Posterior vena cava (tissue), 2 donors: ENCODE measurements around the gene CBX8. TPM values are rescaled to one million over a fixed set of nuclear protein-coding genes. Genes with fewer than 3 reads are reported as not detected.
"Not testable (repeated sequence)": the region's sequence is repeated elsewhere in the genome, so short reads cannot be mapped to it uniquely, and the experiment has no call there.

ENCODE experiments used
- DNase-seq: peaks from one replicate; pipeline ENCODE4 v3.0.0-alpha.2; 2020; ENCODE audit warnings: low spot score
- intact Hi-C, 2 donors: fragments of 100-400 bp; cut with DNase I; formaldehyde crosslinking; loops; one replicate each; pipeline versions ENCODE4 v1.14.1 to v1.14.2; 2022 to 2023
- total RNA-seq, 2 donors: library from RNA; stranded (reverse); fragmentation: NEBNext Ultra II Directional; extraction: Animal tissue kit (Norgen Biotek cat#: 25700); gene quantifications; one replicate each; pipeline ENCODE4 v1.2.1, GENCODE V29; 2021
- donor health status: DM: yes; HTN: yes; CAD: no.
- donor health status: DM: yes; HTN: yes; CAD: no.

CBX8 gene
- total RNA-seq, 2 donors from 2014 or later = 4.4 to 5.1 TPM

GRCh38 chr17:79776376-79777119, 20.3 kb downstream of the CBX8 start:
- intact Hi-C loops = no loop called here
- DNase-seq = no peak

GRCh38 chr17:79775632-79776031, 21.2 kb downstream of the CBX8 start:
- intact Hi-C loops = no loop called here
- DNase-seq = peak; percentile 49

GRCh38 chr17:79774561-79774975, 22.3 kb downstream of the CBX8 start:
- DNase-seq = peak; percentile 68
- intact Hi-C loops = loop anchor here in 1 of 2 donors (1.0 kb wide), 1 partner anchor 27 kb away; no protein-coding TSS in a partner anchor

DNA sequence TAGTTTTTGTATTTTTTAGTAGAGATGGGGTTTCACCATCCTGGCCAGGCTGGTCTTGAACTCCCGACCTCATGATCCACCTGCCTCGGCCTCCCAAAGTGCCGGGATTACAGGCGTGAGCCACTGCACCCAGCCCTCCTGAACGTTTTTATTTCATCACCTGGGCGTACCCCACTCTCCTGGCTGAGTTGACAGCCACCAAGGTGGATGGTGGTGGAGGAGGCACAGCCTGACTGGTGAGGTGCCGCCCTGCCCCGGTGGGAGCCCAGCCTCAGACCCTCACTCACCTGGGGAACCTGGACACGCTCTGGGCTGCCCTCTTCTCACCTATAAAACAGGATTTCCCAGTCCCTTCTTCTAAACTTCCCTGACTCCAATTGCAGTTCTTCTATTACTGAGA, 24.2 kb downstream of the CBX8 start:
- intact Hi-C loops = not testable (repeated sequence)

GRCh38 chr17:79771276-79771675, 25.6 kb downstream of the CBX8 start:
- intact Hi-C loops = no loop called here
- DNase-seq = peak; percentile 30

More for the DNA sequence above, 24.2 kb downstream of the CBX8 start:
- DNase-seq = peak; percentile 64

GRCh38 chr17:79769570-79770506, 27.0 kb downstream of the CBX8 start:
- DNase-seq = peak; percentile 71
- intact Hi-C loops = loop anchor here in 1 of 2 donors (1.0 kb wide), 1 partner anchor 31 kb away; no protein-coding TSS in a partner anchor

- intact Hi-C loops = no loop called here
- DNase-seq = no peak
These were observed 31.2 kb downstream of the CBX8 start for GRCh38 chr17:79765708-79766107.

DNA sequence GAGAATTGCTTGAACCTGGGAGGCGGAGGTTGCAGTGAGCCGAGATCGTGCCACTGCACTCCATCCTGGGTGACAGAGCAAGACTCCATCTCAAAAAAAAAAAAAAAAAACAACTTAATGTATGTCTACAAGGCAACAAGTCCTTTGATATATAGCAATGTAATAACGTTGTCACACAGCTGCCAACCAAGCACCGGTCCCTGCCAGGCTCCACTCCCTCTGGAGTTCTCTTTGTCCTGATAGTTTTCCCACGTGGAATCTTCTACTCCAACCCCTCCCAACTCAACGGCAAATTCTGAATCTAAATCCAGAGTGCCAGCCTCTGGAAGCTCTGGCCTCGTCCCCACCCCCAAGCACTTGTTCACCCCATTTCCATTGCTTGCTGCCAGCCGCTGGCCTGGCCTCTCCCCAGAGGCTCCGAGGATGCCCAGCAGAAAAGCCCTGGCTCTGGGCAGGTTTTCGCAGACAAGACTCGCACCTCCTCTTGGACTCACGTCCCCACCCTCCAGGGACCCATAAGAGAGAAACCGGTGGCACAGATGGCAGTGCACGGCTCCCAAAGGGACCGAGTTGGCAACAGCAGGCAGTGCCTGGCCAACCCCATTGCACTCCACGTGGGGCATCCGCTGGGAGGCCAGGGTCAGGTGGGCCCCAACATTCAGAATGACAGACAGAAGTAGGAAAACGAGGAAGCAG, 34.8 kb downstream of the CBX8 start:
- peak; percentile 70 for DNase-seq
- intact Hi-C loops = no loop called here

GRCh38 chr17:79760197-79760906, 36.5 kb downstream of the CBX8 start:
- intact Hi-C loops = no loop called here
- DNase-seq = peak; percentile 60

- DNase-seq = no peak
These were observed 38.6 kb downstream of the CBX8 start for GRCh38 chr17:79758271-79758670.

GRCh38 chr17:79757140-79757745, 39.6 kb downstream of the CBX8 start:
- intact Hi-C loops = no loop called here
- DNase-seq = peak; percentile 77

More at GRCh38 chr17:79758271-79758670, 38.6 kb downstream of the CBX8 start:
- intact Hi-C loops = no loop called here

GRCh38 chr17:79755591-79755990, 41.3 kb downstream of the CBX8 start:
- intact Hi-C loops = no loop called here
- DNase-seq = peak; percentile 51

DNA sequence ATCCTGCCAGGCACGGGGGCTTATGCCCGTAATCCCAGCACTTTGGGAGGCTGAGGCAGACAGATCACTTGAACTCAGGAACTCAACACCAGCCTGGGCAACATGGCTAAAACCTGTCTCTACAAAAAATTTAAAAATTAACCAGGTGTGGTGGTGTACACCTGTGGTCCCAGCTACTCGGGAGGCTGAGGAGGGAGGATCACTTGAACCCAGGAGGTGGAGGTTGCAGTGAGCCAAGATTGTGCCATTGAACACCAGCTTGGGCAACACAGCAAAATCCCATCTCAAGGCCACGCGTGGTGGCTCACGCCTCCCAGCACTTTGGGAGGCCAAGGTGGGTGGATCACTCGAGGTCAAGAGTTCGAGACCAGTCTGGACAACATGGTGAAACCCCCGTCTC, 42.0 kb downstream of the CBX8 start:
- intact Hi-C loops = not testable (repeated sequence)
- DNase-seq = peak; percentile 43

GRCh38 chr17:79754370-79754769, 42.5 kb downstream of the CBX8 start:
- intact Hi-C loops = no loop called here
- peak; percentile 44 for DNase-seq

- intact Hi-C loops = no loop called here
- DNase-seq = peak; percentile 71
These were observed 44.7 kb downstream of the CBX8 start for GRCh38 chr17:79752175-79752574.

GRCh38 chr17:79750650-79751545, 46.0 kb downstream of the CBX8 start:
- intact Hi-C loops = no loop called here
- peak; percentile 23 for DNase-seq

DNA sequence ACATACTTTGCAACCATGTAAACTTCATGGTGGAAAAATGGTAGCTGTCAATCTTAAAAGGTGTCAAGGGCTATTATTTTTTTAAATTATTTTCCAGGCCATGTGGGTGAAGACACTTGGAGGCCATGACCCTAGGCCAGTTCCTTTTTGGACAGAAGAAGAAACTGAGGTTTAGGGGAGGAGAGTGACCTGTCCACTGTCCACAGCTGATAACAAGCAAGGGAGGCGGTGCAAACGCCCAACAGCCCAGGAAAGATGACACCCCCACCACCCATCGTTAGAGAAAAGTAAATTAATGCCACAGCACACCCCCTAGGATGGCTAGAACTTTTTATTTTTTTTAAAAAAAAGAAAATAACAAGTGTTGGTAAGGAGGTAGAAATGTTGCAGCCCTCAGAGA, 46.9 kb downstream of the CBX8 start:
- intact Hi-C loops = loop anchor here (10.0 kb wide), 2 partner anchors 235 to 245 kb away; no protein-coding TSS in a partner anchor

More for the DNA sequence above, 46.9 kb downstream of the CBX8 start:
- DNase-seq = peak; percentile 15
